ENCODE measurements around the gene NPW.
A peak's percentile ranks its signal among the peaks of the same experiment; 100 is the strongest.
"Not testable (repeated sequence)": the region's sequence is repeated elsewhere in the genome, so short reads cannot be mapped to it uniquely, and the experiment has no call there.

Gene NPW

GRCh38 chr16:2002406-2003230 is 17.0 kb upstream of the NPW start:
- DNase-seq (ENCODE audit: low spot score), result no peak

DNA sequence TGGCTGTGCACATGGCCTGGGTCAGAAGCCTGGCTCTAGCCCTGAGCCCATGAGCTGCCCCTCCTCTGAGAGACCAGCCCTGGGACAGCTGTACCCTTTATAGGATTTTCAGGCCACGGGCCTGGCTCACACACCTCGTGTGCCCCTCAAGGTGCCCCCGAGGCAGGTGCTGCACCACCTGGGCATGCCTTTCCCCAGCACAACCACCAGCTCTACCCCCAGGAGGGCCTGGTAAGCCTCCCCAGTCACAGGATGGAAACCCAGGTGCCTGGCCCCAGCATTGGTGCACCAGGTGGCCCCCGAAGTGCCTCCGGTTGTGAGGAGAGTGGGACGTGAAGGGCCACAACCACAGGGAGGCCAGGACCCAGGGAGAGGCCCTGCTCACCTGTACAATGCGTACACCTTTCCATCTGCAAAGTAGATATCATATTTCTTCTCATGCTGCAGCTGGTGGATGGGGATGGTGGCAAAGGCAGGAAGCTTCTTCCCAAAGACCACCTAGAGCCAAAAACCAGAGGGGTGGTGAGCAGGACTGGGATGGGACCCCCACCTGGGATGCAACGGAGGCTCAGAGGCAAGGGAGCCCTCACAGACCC is 16.3 kb upstream of the NPW start:
- no peak for DNase-seq (ENCODE audit: low spot score)

GRCh38 chr16:2003827-2004641 is 15.6 kb upstream of the NPW start:
- DNase-seq (ENCODE audit: low spot score), result peak; percentile 83

DNA sequence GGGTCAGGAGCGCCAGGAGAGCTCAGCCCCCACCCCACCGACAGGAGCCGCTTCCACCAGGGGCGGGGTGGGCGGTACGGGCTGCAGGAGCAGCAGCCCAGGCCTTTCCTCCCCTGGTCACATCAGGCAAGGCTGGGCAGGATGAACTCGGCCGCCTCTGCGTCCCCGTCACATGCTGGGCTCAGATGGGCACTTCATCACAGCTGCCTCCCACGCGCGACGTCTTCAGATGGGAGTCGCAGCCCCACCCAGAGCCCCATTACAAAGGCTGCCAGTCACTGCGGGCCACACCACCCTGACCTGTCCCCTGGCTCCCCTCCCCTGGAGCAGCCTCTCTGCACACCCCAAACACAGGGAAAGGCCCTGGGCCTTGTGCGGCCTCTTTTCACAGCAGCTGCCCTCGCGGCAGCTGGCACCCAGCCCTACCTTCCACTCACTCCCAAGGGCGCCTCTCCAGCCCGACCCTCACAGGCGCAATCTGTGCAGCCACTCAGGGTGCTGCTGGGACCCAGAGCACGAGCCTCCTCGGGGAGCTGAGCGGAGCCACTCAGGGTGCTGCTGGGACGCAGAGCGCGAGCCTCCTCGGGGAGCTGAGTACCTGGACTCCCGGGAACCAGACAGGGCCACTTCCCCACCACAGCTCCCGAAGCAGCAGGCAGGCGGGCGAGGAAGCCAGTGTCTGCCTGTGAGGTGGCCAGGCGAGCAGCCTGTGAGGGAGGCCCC is 14.6 kb upstream of the NPW start:
- DNase-seq (ENCODE audit: low spot score), result no peak

- no peak for DNase-seq (ENCODE audit: low spot score)
Observed at GRCh38 chr16:2005646-2006045, 13.9 kb upstream of the NPW start.

- no peak for DNase-seq (ENCODE audit: low spot score)
Observed at GRCh38 chr16:2006317-2006716, 13.3 kb upstream of the NPW start.

GRCh38 chr16:2007081-2007836 is 12.3 kb upstream of the NPW start:
- no peak for DNase-seq (ENCODE audit: low spot score)

DNA sequence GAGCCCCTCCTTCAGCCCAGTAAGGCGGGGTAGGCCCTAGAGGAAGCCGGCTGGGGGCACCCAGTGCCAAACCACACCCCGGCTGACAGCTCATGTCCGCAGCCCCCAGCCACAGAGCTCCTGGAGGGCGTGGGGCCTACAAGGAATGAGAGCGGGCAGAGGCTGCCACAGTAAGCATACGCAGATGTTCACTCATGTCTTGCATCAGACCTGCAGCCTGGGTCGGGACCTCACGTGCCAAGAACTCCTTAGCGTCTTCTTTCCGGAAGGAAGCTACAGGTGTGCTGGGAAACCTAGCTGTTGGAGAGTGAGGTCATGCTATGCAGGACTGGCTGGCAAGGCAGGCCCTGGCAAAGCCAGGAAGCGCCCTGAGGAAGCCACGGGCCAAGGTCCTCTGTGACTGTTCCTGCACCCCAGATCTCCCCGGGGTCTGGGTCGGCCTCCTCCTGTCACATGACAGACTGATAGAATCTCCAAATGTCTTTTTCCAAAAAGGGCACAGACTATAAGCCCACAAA is 11.5 kb upstream of the NPW start:
- peak; percentile 79 for DNase-seq (ENCODE audit: low spot score)

- DNase-seq (ENCODE audit: low spot score), result peak; percentile 43
Observed at GRCh38 chr16:2008631-2009163, 10.9 kb upstream of the NPW start.

DNA sequence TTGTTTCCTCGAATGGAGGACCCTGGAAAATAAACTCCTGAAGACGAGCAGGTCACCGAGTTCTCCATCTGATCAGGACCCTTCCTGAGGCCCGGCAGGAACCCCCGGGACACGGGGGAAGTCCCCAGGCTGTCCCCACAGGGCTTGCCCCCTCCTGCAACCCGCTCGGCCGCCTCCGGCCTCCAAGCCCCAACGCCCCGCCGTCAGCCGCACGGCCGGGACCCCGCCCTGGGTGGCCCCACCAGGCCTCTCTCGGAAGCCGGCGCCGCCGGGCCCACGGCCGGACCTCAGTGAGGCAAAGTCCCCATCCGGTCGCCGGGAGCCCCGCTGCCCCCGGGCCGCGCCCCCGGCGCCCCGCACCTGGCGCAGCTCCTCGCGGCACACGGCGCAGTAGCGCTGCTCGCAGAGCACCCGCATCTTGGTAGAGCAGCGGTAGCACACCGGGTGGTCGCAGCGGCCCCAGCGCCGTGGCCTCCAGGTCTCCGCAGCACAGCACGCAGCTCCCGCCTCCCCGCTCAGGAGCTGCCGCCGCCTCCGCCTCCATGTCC is 10.3 kb upstream of the NPW start:
- DNase-seq (ENCODE audit: low spot score), result no peak

DNA sequence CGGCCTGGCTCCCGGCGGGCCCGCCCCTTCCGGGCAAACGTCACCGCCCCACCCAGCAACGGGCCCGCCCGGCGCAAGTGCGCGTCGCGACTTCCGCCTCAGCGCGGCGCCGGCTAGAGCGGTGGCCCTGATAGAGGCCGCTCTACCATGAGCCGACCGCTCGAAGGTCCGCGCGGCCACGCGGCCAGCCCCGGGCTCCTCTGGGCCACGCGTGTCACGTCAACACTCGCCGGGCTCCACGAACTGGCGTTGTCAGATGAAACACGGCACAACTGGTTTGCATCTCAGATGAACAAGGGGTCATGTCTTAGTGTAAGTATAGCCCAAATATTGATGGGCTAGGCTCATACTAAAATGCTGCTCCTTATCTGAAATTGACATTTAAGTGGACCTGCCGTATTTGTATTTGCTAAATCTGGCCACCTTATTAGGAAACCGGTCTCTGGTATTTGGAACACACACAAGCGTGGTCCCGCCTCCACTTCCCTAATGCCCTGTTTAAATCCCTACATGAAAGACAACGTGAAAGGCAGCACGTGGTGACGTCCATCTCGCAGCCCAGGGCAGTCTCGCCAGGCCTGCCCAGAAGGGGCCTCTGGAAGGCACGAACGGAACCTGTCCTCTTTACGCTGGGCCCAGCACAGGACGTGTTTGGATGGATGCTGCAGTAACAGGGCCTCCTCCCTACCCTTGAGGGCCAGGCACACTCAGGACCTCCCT is 9.6 kb upstream of the NPW start, which contains the start of gene ZNF598:
TSS of gene ZNF598 (minus strand) at position 31 of the 720 bp plus-strand sequence.
- DNase-seq (ENCODE audit: low spot score), result peak; percentile 88

DNA sequence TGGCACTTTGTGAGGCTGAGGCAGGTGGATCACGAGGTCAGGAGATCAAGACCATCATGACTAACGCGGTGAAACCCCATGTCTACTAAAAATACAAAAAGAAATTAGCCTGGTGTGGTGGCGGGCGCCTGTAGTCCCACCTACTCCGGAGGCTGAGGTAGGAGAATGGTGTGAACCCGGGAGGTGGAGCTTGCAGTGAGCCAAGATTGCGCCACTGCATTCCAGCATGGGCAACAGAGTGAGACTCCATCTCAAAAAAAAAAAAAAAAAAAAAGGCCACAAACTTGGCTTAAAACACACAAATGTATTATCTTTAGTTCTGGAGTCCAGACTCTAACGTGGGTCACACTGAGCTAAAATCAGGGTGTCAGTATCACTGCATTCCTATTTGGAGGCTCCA is 7.9 kb upstream of the NPW start:
- DNase-seq (ENCODE audit: low spot score), result not testable (repeated sequence)

- DNase-seq (ENCODE audit: low spot score), result no peak
Observed at GRCh38 chr16:2013527-2013926, 6.1 kb upstream of the NPW start.

DNA sequence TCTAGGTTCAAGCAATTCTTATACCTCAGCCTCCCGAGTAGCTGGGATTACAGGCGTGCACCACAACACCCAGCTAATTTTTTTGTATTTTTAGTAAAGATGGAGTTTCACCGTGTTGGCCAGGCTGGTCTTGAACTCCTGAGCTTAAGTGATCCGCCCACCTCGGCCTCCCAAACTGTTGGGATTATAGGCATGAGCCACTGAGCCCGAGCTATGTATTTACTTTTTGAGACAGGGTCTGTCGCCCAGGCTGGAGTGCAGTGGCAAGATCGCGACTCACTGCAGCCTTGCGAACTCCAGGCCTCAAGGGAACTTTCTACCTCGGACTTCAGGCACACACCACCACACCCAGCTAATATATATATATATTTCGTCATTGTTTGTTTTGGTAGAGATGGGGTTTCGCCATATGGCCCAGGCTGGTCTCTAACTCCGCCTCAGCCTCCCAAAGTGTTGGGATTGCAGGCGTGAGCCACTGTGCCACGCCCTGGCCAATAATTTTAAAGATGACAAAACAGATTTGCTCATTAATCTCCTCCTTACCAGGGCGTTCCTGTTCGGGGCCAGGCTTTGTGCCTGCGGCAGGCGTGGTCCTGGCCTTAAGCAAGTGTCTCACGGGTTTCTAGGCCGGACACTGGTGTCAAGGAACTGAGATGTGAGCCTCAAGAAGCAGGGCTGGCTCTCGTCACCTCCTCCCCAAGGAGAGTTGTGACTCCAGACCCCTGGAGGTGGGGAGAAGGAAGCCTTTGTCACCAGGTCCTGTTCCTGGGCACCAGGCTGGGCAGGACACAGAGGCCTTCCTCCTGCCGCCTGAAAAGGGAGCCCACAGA is 4.3 kb upstream of the NPW start:
- DNase-seq (ENCODE audit: low spot score), result no peak

DNA sequence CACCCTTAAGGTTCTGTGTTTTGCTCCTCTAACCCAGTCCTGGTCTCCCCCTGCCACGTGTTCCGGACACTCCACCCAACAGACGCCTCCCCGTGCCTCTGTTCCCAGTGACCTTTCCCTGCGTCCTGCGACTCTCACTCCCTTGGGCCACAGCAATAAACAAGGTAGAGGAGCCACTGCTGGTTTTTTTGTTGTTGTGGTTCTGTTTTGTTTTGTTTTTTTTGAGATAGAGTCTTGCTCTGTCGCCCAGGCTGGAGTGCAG is 3.7 kb upstream of the NPW start:
- no peak for DNase-seq (ENCODE audit: low spot score)

DNA sequence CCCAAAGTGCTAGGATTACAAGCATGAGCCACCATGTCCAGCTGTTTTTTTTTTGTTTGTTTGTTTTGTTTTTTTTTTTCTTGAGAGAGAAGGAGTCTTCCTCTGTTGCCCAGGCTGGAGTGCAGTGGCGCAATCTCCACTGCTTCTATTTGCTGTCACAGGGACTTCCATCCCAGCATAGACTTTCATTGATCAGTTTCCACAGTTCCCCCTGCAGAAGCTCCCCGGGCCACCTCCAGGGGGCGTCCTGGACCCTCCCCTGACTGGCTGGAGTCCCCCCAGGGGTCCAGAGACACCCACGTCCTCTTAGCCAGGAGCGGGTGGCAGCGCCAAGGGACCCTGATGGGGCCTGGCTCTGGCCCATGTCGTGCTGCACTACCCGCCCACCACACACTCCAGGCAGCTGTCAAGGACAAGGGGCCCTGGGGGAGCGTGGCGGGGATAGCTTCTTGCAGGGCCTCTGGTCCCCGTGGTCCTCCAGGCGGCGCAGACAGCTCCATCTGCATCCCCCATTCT is 3.1 kb upstream of the NPW start:
- no peak for DNase-seq (ENCODE audit: low spot score)

GRCh38 chr16:2019921-2020831 is 591 bp downstream of the NPW start:
- DNase-seq (ENCODE audit: low spot score), result no peak

DNA sequence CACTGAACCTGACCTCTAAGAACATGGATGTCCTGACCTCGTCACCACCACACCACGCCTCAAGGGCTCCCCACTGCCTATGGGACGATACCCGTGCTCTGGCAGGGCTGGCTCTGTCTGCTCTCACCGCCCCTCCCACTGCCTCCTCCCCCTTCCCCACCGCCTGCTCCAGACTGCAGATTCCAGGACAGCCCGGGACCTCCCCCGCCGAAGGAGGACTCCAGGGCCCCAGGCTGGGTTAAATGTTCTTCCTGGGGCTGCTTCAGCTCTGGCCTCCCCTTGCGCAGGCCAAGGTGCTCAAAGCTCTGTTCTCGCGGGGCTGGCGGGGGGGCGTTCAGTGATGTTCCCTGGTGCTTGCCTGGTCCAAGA is 3.1 kb downstream of the NPW start:
- DNase-seq (ENCODE audit: low spot score), result no peak

All from RKO (cell line).